HT1080 (cell line): ENCODE measurements around the gene IGSF3. TPM values are rescaled to one million over a fixed set of nuclear protein-coding genes. Genes with fewer than 3 reads are reported as not detected.

Experiments
- DNase-seq: peaks from one replicate; pipeline ENCODE4 v3.0.0-alpha.2; 2015; ENCODE audit warnings: low read depth
- polyA plus RNA-seq, 2 experiments: library from polyadenylated mRNA; depleted of rRNA; stranded (reverse); fragments of >200 nt; gene quantifications; 2 replicates each; pipeline ENCODE4 v1.2.3, GENCODE V29; 2015
- total RNA-seq: library from RNA; depleted of rRNA; stranded (reverse); fragments of >200 nt; shearing (Covaris generic); gene quantifications from 2 replicates; pipeline ENCODE4 v1.2.3, GENCODE V29; 2014; rRNA removed

IGSF3 gene
- 11.1 and 14.0 TPM in 2 replicates for total RNA-seq
- 6.9 and 7.9 TPM in 2 replicates for polyA plus RNA-seq (2015; cell fraction: cytosol; rRNA removed)
- polyA plus RNA-seq (2015; cell fraction: nucleus; rRNA removed): 16.0 and 16.3 TPM in 2 replicates

DNA sequence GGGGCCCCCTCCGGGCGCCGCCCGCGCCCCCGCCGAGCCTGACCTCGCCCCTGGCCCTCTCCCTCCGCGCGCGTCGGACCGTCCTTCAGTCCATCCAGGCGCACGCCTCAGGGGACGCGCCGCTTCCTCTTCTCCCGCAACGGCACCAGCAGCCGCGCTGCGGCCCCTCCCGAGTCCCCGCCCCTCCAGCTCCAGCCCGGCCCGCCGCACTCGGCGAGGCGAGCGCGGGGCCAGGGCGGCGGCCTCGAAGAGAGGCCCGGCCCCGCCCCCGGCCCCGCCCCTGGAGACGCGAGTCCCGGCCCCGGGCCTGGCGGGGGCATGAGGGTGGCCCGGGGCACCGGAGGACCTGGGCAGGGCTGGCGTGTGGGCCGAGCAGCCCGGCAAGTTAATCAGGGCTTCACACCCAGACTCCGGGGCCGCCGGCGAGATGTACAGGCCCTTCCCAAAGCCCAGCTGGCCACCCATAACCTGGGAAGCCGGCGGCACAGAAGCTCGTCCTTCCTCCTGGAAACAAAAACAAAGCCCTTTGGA lies at the start of gene IGSF3:
Gene IGSF3, minus strand, starts transcription at position 159 of the 531 bp plus-strand sequence. CDS start 1,407 bp downstream, outside the sequence.
- peak; percentile 51 for DNase-seq

DNA sequence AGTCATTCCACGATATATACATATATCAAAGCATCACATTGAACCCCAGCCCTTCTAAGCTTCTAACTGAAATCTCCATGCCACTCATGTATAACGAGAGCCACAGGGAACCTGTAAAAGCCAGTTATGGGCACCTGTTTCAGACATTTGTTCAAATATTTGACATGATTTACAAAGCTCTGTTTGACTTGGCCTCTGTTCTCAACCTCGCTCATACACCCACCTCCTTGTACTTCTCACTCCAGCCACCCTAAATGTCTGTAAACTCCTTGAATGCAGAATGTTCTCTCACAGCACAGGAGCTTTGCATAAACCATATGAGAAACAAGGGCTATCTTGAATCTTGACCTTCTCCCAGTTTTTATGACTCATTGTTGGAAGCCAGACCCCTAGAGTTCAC lies 49.8 kb upstream of the IGSF3 start:
- no peak for DNase-seq

DNA sequence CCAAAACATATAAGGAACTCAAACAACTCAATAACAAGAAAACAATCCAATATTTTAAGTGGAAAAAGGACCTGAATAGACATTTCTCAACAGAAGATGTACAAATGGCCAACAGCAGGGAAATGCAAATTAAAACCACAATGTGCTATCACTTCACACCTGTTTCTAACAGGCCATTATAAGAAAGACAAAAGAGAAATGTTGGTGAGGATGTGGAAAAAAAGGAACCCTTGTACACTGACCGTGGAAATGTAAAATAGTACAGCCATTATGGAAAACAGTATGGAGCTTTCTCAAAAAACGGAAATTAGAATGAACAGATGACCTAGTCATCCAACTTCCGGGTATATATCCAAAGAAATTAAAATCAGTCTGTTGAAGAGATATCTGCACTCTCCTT lies 48.9 kb upstream of the IGSF3 start:
- no peak for DNase-seq

DNA sequence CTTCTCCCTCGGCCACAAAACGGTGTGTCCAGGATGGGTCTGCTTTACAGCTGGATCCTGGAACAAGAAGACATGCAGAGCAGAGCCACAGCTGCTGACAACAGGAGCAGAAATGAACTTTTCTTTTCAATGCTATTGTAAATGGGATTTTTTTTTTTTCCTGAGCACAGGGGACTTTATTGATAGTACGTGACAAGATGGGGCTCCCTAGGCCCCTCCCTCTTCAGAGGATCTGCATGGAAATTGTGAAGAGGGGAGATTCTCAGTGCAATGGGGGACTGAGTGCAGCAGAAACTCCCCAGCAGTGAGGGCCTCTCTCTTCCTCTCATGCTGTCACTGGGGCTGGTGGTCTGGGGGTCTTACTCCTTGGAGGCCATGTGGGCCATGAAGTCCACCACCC lies 45.9 kb upstream of the IGSF3 start:
- DNase-seq: no peak

DNA sequence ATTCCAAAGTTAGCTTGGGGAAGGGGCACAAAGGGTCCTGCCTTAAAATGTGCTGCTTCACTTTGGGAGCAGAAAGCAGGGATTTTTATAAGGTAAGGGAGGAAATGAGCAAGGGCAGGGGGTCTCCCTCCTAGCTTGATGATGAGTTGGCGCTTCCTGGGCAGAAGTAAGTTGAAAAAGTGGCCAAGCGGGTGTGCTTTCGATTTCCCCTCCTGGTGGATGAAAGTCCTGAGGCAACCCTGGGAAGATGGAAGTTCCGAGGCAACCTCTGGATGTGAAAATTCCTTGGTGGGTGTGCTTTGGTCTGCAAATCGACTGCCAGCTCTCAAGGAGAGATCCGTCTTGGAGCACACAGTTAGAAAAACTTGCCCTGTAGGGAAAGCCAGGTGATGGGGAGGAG lies 45.0 kb upstream of the IGSF3 start:
- peak; percentile 42 for DNase-seq

DNA sequence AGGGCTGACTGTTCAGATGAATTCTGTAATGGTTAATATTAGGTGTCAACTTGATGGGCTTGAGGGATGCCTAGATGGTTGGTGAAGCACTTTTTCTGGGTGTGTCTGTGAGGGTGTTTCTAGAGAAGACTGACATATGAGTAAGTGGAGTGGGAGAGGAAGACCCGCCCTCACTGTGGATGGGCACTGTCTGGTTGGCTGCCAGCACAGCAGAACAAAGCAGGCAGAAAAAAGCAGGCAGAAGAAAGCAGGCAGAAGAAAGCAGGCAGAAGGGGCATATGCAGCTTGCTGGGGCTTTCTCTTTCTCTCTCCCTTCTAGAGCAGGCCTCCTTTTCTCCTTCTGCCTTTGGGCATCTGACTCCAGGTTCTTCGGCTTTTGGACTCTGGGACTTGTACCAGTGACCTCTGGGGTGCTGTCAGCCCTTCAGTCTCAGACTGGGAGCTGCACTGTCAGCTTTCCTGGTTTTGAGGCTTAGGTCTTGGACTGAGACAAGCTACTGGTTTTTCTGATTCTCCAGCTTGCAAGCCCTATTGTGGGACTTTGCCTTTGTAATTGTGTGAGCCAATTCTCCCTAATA lies 43.8 kb upstream of the IGSF3 start:
- peak; percentile 59 for DNase-seq

DNA sequence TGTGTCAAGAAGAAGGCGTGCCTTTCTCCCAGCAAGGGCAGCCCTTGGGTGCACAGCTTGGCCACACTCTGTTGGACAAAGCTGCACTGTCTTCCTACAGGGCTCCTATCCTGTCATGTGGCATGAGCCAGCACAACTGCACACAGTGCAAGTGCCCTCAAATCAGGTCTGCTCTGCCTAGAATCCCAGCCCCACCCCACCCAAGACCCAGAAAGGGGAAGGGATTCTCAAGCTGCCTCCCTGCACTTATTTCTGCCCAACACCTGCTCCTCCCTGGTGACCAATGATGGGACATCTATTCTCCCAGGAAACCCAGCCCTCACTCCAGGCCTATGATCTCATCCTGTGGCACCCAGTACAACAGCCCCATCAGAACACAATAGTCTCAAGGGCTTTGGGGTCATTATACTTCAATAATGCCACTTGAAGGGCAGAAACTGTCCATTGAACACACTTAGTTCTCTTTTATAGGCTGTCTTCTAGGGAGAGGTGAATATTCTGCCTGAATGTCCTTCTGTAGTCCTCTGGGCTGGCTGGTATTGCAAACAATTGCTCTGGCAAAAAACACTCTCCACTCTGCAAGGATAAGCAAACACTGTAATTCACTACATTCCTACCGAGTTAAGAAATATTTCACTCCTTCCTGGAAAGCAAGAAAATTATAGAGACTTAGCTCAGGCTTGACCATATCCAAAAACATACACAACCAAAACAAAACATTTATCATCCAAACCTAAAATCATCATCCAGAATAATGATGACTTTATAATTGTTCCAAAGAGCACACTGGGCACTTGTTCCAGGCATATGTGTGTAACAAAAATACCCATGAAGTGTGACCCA lies 43.1 kb upstream of the IGSF3 start:
- no peak for DNase-seq

DNA sequence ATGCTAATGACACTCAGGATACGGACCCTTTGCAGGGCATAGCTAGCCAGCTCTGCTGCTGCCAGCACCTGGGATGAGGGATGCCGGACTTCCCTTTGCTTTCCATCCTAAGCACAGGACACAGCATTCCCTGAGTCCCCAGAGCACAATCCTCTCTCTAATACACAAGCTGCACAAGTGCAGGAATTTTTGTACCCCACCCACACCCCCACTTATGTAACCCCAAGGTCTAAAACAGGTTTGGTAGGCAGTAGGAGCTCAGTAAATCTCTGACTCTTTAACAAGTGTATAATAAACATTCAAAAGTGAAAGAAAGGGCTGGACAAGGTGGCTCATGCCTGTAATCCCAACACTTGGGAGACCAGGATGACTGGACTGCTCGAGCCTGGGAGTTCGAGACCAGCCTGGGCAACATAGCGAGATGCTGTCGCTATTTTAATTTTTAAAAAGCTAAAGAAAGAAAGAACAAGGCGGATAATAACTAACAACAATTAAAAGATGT lies 42.2 kb upstream of the IGSF3 start:
- no peak for DNase-seq

DNA sequence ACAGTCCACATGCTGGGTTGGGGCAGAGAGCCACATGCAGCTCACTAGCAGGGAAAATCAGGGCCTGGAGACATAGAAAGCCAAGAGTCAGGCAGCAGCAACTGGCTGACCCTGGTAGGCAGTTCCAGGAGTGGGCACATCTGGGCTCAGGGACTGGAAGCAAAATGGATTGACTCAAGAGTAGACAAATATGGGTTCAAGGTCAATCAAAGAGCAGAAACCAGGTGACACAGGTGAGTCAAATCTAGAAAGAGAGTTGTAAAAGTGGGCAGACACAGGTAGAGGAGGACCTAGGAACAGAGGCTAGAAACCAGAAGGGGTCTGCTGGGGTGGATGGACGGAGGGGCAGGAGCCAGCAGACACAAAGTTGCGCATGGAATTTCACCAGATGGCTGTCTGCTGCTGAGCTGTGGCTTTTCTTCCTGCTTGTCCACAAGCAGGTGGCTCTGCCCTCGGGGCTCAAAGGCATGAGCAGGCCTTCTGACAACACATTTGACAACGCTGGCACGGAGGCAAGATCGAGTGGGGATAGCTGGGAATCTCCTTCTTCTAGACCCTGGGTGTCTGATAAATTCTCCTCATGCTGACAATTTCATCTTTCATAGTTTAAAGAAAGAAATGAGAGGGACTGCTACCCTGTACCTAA lies 40.8 kb upstream of the IGSF3 start:
- DNase-seq: no peak

DNA sequence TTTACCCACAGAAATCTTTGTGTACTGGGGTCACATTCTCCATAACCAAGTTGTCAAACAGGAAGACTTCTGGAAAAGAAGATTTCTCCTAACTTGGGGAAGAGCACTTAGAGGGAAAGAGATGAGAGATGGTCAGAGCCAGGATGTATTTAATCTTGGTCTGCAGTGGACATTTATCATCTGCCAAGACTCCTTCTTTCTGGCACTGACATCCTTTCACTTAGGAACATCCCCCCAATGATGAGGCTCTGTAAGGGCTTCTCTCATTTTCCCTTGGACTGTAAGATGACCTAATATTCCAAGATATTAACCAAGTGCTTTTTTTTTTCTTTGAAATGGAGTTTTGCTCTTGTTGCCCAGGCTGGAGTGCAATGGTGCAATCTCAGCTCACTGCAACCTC lies 39.3 kb upstream of the IGSF3 start:
- DNase-seq: no peak

DNA sequence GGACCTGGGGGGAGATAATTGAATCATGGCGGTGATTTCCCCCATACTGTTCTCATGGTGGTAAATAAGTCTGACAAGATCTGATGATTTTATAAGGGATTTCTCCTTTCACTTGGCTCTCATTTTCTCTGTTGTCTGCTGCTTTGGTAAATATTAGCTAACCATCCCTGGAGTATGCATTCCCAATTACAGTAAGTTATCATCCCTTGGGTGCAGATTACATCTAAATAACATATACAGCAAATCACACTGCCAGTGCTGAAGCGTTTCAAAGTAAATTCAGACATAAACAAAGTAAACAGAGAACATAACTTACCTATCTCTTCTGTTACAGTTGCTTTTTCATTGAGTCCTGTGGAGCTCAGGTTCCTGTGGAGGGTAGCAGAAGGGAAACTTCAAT lies 38.6 kb upstream of the IGSF3 start:
- DNase-seq: no peak

DNA sequence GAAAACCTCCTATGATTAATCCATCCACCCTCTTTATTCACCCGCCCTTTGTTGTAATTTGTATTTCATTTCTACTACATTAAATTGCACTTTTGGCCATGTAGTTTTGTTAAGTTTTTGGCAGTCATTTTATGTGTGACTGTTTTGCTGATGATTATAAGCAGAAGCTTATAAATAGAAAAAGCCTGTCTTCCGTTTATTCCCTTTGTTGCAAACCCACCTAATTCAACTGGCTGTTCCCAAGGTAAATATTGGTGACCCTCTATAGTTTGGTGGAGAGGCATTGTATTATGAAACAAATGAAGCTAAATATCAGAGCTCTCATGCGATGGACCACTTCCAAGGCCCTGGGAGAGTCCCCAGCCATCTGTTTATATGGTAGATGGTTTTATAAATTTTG lies 36.7 kb upstream of the IGSF3 start:
- DNase-seq: no peak

DNA sequence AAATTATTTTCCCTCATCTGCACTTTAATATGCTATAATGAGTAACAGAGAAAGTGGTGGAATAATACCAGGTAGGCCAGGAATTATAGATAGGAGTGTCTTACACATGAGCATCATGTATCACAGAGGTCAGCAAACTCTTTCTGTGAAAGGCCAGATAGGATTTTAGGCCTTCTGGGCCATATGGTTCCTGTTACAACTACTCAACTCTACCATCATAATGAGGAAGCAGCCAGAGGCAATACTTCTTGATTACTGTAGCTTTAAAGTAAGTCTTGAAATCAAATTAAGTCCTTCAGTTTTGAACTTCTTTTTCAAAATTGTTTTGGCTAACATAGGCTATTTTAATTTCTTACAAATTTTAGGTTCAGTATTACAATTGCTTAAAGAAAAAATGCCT lies 32.1 kb upstream of the IGSF3 start:
- no peak for DNase-seq

DNA sequence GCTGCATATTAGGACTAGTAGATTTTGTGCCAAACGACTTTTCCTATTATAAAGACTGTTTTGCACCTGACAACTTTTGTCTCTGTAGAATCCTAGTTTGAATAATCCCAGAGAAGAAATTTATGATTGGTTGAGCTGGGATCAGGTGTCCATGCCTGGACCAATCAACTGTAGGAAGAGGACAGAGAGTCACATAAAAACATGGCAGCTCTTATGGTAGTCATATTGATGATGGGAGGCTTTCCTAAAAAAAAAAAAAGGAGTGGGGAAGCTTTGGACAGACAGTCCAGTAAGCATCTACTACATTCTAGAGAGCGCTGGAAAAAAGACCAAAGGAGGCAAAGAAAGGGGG lies 30.7 kb upstream of the IGSF3 start:
- DNase-seq: no peak

DNA sequence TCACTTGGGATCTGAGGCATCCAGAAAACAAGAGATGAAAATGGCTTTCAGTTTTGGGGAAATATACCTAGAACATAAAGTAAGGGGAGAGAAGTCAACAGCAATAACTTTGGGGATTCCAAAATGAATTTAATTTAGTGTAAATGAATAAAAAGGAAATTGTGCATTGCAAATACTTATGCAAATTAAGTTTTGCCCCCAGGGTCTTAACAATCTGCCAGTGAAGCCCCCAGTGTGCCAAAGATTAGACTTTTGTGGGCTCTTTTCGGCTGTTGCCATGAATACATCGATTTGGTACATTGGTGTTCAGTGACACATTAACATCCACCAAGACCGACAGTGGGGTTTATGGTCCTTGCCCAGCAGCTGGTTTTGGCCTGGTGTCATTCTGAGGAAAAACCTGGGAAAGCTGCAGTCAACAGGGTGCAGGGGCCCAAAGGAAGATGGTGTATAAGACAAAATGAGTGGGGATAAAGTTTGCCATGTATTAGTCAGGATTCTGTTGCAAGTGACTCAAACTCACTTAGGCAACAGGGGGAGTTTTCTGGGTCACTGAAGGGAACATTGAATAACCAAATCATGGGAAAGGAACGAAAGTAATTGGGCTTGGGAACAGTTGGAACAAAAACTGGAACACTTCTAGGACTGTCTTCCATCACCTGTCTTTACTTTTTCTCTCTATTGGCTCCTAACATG lies 30.2 kb upstream of the IGSF3 start:
- no peak for DNase-seq

DNA sequence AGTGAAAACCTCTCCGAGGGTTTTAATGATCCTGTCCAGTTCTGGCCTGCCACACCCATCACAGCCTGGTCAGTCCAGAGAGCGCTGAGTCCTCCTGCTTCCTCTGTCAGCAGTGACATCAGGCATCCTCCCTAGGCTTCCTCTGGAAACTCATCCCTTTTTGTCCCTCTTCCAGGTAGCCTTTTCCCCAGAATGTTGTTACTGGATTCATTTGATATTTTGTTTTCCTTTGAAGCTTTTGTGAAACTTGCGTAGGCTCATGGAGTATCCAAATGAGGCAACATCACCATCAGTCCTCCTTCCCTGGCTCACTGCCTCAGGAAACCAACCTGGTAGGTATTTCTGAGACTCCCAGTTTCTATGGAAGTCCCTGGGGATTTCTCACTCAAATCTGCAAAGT lies 27.0 kb upstream of the IGSF3 start:
- no peak for DNase-seq

DNA sequence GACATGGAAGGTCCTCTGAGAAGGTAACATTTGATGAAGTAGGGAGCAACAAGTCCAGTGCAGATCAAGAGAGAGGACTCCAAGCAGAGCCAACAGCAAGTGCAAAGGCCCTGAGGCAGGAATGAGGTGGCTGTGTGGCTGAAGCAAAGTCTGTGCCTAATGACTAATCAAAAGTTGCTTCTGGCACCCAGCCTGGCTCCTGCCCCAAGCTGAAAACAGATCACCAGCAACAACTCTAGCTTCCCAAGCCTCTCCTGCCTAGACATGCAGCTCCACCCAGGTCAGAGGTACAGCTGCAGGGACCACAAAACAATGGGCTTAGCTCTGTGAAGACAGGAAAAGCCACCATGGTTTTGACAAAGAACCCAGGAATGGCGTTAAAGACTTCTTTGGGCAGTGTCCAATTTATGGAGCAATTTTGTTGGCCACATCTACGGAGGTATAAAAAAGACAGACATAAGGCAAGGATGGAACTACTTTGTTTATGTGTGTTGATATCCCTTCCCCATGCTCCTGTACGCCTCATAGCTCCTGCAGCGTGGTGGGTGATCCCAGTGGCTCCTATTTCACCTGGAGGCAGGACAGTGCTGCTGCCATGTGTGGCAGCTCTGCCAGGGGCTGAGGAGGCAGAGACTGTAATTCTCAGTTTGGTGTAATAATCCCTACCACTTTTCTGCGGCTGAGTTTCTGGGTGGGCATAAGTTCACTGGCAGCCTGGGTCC lies 26.4 kb upstream of the IGSF3 start:
- DNase-seq: peak; percentile 84

DNA sequence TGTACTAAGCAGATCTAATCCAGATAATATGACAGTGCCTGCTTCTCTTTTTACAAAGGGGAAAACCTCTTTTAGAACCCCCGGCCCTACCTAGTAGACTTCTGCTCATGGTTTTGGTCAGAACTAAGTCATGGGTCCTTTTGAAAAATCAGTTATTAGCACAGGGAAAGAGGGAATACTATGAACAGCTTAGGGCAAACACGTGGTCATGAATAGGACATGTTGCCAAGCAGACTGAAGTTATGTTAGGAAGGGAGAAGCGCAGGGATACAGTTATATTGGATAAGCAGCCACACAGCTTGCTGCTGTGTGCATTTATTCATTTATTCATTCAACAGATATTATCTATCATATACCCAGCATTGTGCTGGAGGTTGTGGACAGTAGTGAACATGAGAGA lies 25.3 kb upstream of the IGSF3 start:
- DNase-seq: no peak

DNA sequence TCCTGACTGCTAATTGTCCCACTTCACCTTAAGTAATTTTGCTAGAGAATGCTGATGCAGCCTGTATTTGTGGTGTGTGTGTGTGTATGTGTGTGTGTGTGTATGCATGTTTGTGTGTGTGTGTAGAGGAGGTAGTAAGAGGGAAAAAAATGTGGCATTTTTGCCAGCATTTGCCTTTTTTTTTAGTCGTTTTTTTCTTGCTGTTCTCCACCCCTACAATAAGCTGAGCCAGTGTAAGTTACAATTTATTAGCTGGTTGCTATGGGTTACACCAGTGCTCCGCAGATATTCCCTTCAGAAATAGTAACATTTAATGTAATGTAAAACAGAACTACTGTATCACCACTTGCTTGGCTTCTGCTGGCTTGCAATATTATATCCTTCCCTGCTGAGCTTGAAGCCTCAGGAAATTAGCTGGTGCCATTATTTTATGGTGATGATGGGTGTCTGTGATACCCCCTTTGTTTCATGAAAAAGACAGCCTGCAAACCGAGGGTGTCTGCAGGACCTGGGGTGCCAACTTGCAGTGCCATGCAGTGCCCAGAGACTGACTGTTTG lies 23.4 kb upstream of the IGSF3 start:
- DNase-seq: no peak

DNA sequence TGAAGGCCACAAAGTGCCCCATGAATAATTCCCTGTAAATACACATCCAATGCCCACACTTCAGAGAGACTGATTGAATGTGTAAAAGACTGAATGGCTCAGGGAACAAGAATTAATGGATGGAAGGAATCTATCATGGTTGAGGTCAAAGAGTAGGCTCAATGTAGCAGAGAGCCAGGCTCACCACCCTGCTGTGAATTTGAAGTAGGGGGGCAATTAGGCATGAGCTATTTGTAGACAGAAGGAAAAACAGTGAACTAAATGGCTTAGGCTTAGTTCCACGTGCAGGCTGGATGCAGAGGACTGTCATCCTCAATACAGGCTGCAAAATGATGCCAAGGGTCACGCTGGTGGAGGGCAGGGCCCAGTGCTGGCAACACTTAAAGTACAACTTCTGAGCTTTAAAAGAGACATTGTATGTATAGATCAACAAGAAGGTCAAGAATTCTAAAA lies 22.9 kb upstream of the IGSF3 start:
- DNase-seq: no peak
